ENCODE measurements around the gene GPR157.

DNA sequence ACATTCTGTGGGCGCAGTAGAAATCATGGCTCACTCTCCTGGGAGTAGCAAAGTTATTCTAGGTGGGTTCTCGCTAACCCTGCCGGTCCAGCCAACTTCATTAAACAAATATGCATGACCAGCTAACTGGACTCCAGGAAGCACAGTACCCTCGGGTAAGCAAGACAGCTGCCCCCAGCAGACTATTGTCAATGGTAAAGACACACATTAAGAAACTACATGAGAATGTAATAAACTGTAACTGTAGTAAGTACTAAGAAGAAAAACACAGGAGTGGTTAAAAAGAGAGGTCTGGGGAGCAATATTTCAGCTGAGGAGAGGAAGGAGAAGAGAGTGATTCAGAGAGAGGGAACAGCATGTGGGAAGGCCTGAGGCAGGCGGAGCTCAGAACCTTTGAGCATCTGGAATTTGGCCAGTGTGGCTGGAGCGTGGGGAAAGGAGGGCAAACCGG lies 66.9 kb downstream of the GPR157 start:
- TF ChIP-seq, protein P1, sequence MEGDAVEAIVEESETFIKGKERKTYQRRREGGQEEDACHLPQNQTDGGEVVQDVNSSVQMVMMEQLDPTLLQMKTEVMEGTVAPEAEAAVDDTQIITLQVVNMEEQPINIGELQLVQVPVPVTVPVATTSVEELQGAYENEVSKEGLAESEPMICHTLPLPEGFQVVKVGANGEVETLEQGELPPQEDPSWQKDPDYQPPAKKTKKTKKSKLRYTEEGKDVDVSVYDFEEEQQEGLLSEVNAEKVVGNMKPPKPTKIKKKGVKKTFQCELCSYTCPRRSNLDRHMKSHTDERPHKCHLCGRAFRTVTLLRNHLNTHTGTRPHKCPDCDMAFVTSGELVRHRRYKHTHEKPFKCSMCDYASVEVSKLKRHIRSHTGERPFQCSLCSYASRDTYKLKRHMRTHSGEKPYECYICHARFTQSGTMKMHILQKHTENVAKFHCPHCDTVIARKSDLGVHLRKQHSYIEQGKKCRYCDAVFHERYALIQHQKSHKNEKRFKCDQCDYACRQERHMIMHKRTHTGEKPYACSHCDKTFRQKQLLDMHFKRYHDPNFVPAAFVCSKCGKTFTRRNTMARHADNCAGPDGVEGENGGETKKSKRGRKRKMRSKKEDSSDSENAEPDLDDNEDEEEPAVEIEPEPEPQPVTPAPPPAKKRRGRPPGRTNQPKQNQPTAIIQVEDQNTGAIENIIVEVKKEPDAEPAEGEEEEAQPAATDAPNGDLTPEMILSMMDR (IDR thresholded peaks at IDR 0.05), result no peak
- TF ChIP-seq POLR2A (IDR thresholded peaks at IDR 0.05), result no peak

All from right lobe of liver (tissue), 4 donors.